ENCODE results near the gene CHST4. TPM values are rescaled to one million over a fixed set of nuclear protein-coding genes. Genes with fewer than 3 reads are reported as not detected.

Gene CHST4
- total and polyA plus RNA-seq, 2 donors from 2014 or later: not detected

- Histone ChIP-seq H3K27ac (ENCODE audit: low read depth in 2 of 2, low read length in 2 of 2) (no peak overlapping the region), H3K27me3 (ENCODE audit: control insufficient read depth, insufficient read depth, low read length) (no peaks in the 10 kb centered on the region), H3K36me3 (ENCODE audit: control insufficient read depth in 2 of 3, insufficient read depth in 3 of 3, low read length in 3 of 3) (no peaks in the 10 kb centered on the region), H3K4me1 (ENCODE audit: control insufficient read depth in 2 of 3, insufficient read depth in 2 of 3, low read depth in 1 of 3, low read length in 3 of 3) (no peaks in the 10 kb centered on the region), H3K9me3 (ENCODE audit: control insufficient read depth in 2 of 3, insufficient read depth in 1 of 3, low read length in 3 of 3) (no peaks in the 10 kb centered on the region), H3K4me3 (ENCODE audit: low read length in 3 of 3) (no peak overlapping the region), H3K9ac (ENCODE audit: low read length in 3 of 3) (no peak overlapping the region)
- intact Hi-C loops (cut with DNase I): no loop called here
- DNase-seq (no peak), FAIRE-seq (no peak)
- no peak for TF ChIP-seq CTCF (IDR thresholded peaks at IDR 0.05; ENCODE audit: borderline replicate concordance, extremely low read depth, insufficient read depth)
Measured at GRCh38 chr16:71532366-71532765, 6.1 kb downstream of the CHST4 start.

DNA sequence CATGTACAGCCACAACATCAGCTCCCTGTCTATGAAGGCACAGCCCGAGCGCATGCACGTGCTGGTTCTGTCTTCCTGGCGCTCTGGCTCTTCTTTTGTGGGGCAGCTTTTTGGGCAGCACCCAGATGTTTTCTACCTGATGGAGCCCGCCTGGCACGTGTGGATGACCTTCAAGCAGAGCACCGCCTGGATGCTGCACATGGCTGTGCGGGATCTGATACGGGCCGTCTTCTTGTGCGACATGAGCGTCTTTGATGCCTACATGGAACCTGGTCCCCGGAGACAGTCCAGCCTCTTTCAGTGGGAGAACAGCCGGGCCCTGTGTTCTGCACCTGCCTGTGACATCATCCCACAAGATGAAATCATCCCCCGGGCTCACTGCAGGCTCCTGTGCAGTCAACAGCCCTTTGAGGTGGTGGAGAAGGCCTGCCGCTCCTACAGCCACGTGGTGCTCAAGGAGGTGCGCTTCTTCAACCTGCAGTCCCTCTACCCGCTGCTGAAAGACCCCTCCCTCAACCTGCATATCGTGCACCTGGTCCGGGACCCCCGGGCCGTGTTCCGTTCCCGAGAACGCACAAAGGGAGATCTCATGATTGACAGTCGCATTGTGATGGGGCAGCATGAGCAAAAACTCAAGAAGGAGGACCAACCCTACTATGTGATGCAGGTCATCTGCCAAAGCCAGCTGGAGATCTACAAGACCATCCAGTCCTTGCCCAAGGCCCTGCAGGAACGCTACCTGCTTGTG lies 10.7 kb downstream of the CHST4 start:
- no peaks in the 10 kb centered on the region for H3K4me1 ChIP-seq (ENCODE audit: control insufficient read depth in 2 of 3, insufficient read depth in 2 of 3, low read depth in 1 of 3, low read length in 3 of 3)
- H3K36me3 ChIP-seq (ENCODE audit: control insufficient read depth in 2 of 3, insufficient read depth in 3 of 3, low read length in 3 of 3): no peaks in the 10 kb centered on the region
- H3K4me3 ChIP-seq (ENCODE audit: low read length in 3 of 3): no peak overlapping the region
- H3K27ac ChIP-seq (ENCODE audit: low read depth in 2 of 2, low read length in 2 of 2): no peak overlapping the region
- no peak for TF ChIP-seq CTCF (IDR thresholded peaks at IDR 0.05; ENCODE audit: borderline replicate concordance, extremely low read depth, insufficient read depth)
- DNase-seq (peak in 1 of 5 donors; percentile 51), FAIRE-seq (no peak)
- no peaks in the 10 kb centered on the region for H3K27me3 ChIP-seq (ENCODE audit: control insufficient read depth, insufficient read depth, low read length)
- H3K9me3 ChIP-seq (ENCODE audit: control insufficient read depth in 2 of 3, insufficient read depth in 1 of 3, low read length in 3 of 3): no peaks in the 10 kb centered on the region
- intact Hi-C loops (cut with DNase I): no loop called here
- no peak overlapping the region for H3K9ac ChIP-seq (ENCODE audit: low read length in 3 of 3)

DNA sequence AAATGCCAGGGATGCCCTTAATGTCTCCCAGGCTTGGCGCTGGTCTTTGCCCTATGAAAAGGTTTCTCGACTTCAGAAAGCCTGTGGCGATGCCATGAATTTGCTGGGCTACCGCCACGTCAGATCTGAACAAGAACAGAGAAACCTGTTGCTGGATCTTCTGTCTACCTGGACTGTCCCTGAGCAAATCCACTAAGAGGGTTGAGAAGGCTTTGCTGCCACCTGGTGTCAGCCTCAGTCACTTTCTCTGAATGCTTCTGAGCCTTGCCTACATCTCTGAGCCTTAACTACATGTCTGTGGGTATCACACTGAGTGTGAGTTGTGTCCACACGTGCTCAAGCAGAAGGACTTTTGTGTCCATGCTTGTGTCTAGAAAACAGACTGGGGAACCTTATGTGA lies 11.4 kb downstream of the CHST4 start:
- intact Hi-C loops (cut with DNase I): no loop called here
- DNase-seq (peak; percentile 32 to 69 (median 52)), FAIRE-seq (no peak)
- Histone ChIP-seq H3K36me3 (ENCODE audit: control insufficient read depth in 2 of 3, insufficient read depth in 3 of 3, low read length in 3 of 3) (no peaks in the 10 kb centered on the region), H3K4me1 (ENCODE audit: control insufficient read depth in 2 of 3, insufficient read depth in 2 of 3, low read depth in 1 of 3, low read length in 3 of 3) (no peaks in the 10 kb centered on the region), H3K9ac (ENCODE audit: low read length in 3 of 3) (no peak overlapping the region), H3K4me3 (ENCODE audit: low read length in 3 of 3) (no peak overlapping the region), H3K27me3 (ENCODE audit: control insufficient read depth, insufficient read depth, low read length) (no peaks in the 10 kb centered on the region), H3K9me3 (ENCODE audit: control insufficient read depth in 2 of 3, insufficient read depth in 1 of 3, low read length in 3 of 3) (no peaks in the 10 kb centered on the region), H3K27ac (ENCODE audit: low read depth in 2 of 2, low read length in 2 of 2) (no peak overlapping the region)
- peak; percentile 55 for TF ChIP-seq CTCF (IDR thresholded peaks at IDR 0.05; ENCODE audit: borderline replicate concordance, extremely low read depth, insufficient read depth)

All from kidney (tissue), 14 donors.